OCI-LY1 (cell line): Measurements from ENCODE around the gene OXTR.

ENCODE experiments used
- H2AFZ ChIP-seq: fragments of 200-600 bp; sonication (generic), shearing (Covaris generic); 2 replicates; pipeline ENCODE4 v1.6.0; 2014; ENCODE audit warnings: antibody characterized with exemption, mild to moderate bottlenecking, low read length
- H3F3A ChIP-seq: fragments of 200-600 bp; sonication (generic), shearing (Covaris generic); 2 replicates; pipeline ENCODE4 v1.6.0; 2014; ENCODE audit warnings: mild to moderate bottlenecking, antibody characterized with exemption, low read length, moderate library complexity; ENCODE audit not compliant: insufficient read depth
- H3K27ac ChIP-seq: fragments of 200-600 bp; sonication (generic); 2 replicates; pipeline ENCODE4 v1.5.1; 2014; ENCODE audit warnings: low read length, mixed run types, mild to moderate bottlenecking, low read depth; ENCODE audit not compliant: poor library complexity, severe bottlenecking
- H3K27me3 ChIP-seq: fragments of 200-600 bp; sonication (generic); 2 replicates; pipeline ENCODE4 v1.6.0; 2014; ENCODE audit warnings: antibody characterized with exemption, mild to moderate bottlenecking, low read length, moderate library complexity; ENCODE audit not compliant: insufficient read depth
- H3K36me3 ChIP-seq: fragments of 200-600 bp; sonication (generic); 2 replicates; pipeline ENCODE4 v1.6.1; 2014; ENCODE audit warnings: mild to moderate bottlenecking, antibody characterized with exemption, low read length, moderate library complexity, mixed read lengths; ENCODE audit not compliant: insufficient read depth
- H3K4me1 ChIP-seq: fragments of 200-600 bp; sonication (generic); 2 replicates; pipeline ENCODE4 v1.5.1; 2014; ENCODE audit warnings: mild to moderate bottlenecking, low read length, moderate library complexity; ENCODE audit not compliant: insufficient read depth, severe bottlenecking
- H3K4me2 ChIP-seq: fragments of 200-600 bp; sonication (generic), shearing (Covaris generic); 2 replicates; pipeline ENCODE4 v1.6.1; 2014; ENCODE audit warnings: low read length
- H3K4me3 ChIP-seq: fragments of 200-600 bp; sonication (generic); 2 replicates; pipeline ENCODE4 v1.5.1; 2014; ENCODE audit warnings: low read length, low read depth, mild to moderate bottlenecking, mixed read lengths; ENCODE audit not compliant: poor library complexity, severe bottlenecking
- H3K79me2 ChIP-seq: fragments of 200-600 bp; shearing (Covaris generic); 2 replicates; pipeline ENCODE4 v1.6.1; 2016; ENCODE audit warnings: mixed run types, low read length, mixed read lengths; ENCODE audit not compliant: insufficient read depth
- H3K9ac ChIP-seq: fragments of 200-600 bp; sonication (generic), shearing (Covaris generic); 2 replicates; pipeline ENCODE4 v1.6.1; 2014; ENCODE audit warnings: mild to moderate bottlenecking, low read length, mixed read lengths
- H3K9me2 ChIP-seq: fragments of 200-600 bp; sonication (generic), shearing (Covaris generic); 2 replicates; pipeline ENCODE4 v1.6.1; 2014; ENCODE audit warnings: low read depth, mild to moderate bottlenecking, low read length, mixed read lengths
- H3K9me3 ChIP-seq: fragments of 200-600 bp; shearing (Covaris generic); 2 replicates; pipeline ENCODE4 v1.6.1; 2014; ENCODE audit warnings: low read length, mixed read lengths
- H4K20me1 ChIP-seq: fragments of 200-600 bp; sonication (generic), shearing (Covaris generic); 2 replicates; pipeline ENCODE4 v1.6.0; 2016; ENCODE audit warnings: mild to moderate bottlenecking, low read length; ENCODE audit not compliant: insufficient read depth
- CTCF ChIP-seq: fragments of 200-600 bp; sonication (generic), shearing (Covaris generic); IDR thresholded peaks from 2 replicates; pipeline ENCODE4 v1.5.1; 2017; ENCODE audit warnings: mild to moderate bottlenecking, antibody characterized with exemption, low read length, moderate library complexity, mixed read lengths
- EZH2 ChIP-seq: fragments of 200-600 bp; sonication (generic), shearing (Covaris generic); IDR thresholded peaks from 2 replicates; pipeline ENCODE4 v1.8.0; 2017; ENCODE audit warnings: borderline replicate concordance, mixed run types, mild to moderate bottlenecking, antibody characterized with exemption, low read length, moderate library complexity, mixed read lengths

Gene OXTR

GRCh38 chr3:8813411-8813810 lies 44.0 kb upstream of the OXTR start:
- Histone ChIP-seq H3K27me3 (0 out of 2 replicates have a peak, but pooled peaks cover 3% of the 10 kb centered on the region), H3K9me2 (no peaks in the 10 kb centered on the region), H3F3A (no peaks in the 10 kb centered on the region), H3K9ac (no peak overlapping the region), H3K79me2 (no peaks in the 10 kb centered on the region), H3K4me1 (no peaks in the 10 kb centered on the region), H3K27ac (no peak overlapping the region), H3K9me3 (no peaks in the 10 kb centered on the region), H2AFZ (no peak overlapping the region), H3K4me2 (no peak overlapping the region), H4K20me1 (no peaks in the 10 kb centered on the region), H3K4me3 (no peak overlapping the region), H3K36me3 (no peaks in the 10 kb centered on the region)
- TF ChIP-seq EZH2, result no peak
- no peak for TF ChIP-seq CTCF

GRCh38 chr3:8810561-8810960 lies 41.1 kb upstream of the OXTR start:
- Histone ChIP-seq H3K4me3 (no peak overlapping the region), H3K27me3 (no peaks in the 10 kb centered on the region), H3K4me2 (no peak overlapping the region), H3K27ac (no peak overlapping the region), H3K9ac (no peak overlapping the region), H3K9me2 (no peaks in the 10 kb centered on the region), H3F3A (no peaks in the 10 kb centered on the region), H4K20me1 (no peaks in the 10 kb centered on the region), H3K9me3 (no peaks in the 10 kb centered on the region), H3K4me1 (no peaks in the 10 kb centered on the region), H3K79me2 (no peaks in the 10 kb centered on the region), H3K36me3 (no peaks in the 10 kb centered on the region), H2AFZ (no peak overlapping the region)
- TF ChIP-seq EZH2 (no peak), CTCF (no peak)

- Histone ChIP-seq H3K4me1 (no peaks in the 10 kb centered on the region), H3K27ac (no peak overlapping the region), H2AFZ (no peak overlapping the region), H3K9me3 (no peaks in the 10 kb centered on the region), H3K9ac (no peak overlapping the region), H3K79me2 (no peaks in the 10 kb centered on the region), H3F3A (no peaks in the 10 kb centered on the region), H3K4me2 (no peak overlapping the region), H3K9me2 (no peaks in the 10 kb centered on the region), H3K36me3 (no peaks in the 10 kb centered on the region), H3K27me3 (no peaks in the 10 kb centered on the region), H3K4me3 (no peak overlapping the region), H4K20me1 (no peaks in the 10 kb centered on the region)
- TF ChIP-seq CTCF (no peak), EZH2 (no peak)
Measured at GRCh38 chr3:8805774-8806173, 36.4 kb upstream of the OXTR start.
